Stimulated activated CD8-positive, alpha-beta memory T cell treated with anti-CD3 and anti-CD28 coated beads, Interleukin-12 subunit alpha, Interleukin-12 subunit beta, amount 100 ng/mL, for 24 hours (primary cell): ENCODE results near the gene P2RX2.
A peak's percentile ranks its signal among the peaks of the same experiment; 100 is the strongest.

Experiments
- DNase-seq: peaks from one replicate; pipeline ENCODE4 v3.0.0-alpha.2; 2020; ENCODE audit errors: extremely low read depth

The P2RX2 gene

DNA sequence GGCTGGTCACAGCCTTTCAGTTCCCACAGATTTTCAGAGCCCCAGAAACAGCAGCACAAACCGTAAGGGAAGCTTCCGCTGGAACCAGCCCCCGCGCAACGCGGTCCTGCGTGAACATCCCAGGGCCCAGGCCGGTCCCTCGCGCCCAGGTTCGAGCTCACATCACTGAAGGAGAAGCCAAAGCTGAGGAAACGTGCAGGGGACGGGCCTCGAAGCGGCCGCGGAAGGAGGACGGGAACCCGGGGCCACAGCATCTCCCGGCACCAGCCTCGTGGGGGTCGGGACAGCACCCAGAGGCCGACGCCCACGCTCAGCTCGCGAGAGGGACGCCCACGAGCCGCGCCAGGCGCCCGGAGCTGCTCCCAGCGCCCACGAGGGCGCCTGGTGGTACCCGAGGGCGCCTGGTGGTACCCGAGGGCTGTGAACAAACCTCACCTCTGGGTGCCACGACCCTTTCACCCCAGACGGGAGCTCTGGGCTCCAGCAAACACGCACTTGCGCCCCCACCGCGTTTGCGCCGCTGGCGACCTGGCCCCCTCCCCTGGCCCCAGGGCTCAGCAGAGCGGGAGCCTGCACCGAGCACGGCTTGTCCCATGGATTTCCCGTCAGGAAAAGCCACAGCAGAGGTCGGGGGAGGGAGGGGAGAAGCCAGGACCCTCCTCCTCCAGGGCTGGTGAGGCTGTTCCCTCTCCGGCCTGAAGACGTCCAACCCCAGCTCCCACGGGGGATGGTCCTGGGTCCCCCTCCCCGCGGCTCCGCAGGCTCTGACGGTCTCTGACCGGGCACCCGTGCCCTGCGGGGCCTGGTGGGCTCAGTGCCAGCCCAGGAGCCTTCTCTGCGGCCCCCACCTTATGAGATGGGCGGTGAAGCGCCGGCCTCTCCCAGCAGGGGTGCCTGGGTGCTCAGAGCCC is 15.1 kb upstream of the P2RX2 start:
- no peak for DNase-seq

DNA sequence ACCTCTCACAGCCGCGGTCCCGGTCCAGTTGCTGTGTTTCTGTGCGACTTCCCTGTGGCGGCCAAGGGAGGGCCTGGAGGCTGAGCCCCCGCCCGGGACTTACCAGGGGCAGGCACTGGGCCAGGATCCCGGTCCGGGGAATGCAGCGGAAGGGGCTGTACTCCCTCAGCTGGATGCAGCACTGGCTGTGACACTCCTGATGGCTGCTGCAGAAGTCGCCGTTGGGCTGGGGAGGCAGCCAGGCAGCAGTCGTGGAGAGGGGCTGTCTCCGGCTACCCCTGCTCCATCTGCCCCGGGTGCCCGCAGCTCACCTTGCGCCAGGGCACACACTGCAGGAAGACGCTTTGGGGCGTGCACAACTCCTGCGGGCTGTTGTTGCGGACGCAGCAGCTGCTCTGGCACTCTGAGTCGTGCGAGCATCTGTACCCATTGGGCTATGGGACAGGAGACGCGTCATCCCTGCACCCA is 14.4 kb upstream of the P2RX2 start:
- DNase-seq, result no peak

DNA sequence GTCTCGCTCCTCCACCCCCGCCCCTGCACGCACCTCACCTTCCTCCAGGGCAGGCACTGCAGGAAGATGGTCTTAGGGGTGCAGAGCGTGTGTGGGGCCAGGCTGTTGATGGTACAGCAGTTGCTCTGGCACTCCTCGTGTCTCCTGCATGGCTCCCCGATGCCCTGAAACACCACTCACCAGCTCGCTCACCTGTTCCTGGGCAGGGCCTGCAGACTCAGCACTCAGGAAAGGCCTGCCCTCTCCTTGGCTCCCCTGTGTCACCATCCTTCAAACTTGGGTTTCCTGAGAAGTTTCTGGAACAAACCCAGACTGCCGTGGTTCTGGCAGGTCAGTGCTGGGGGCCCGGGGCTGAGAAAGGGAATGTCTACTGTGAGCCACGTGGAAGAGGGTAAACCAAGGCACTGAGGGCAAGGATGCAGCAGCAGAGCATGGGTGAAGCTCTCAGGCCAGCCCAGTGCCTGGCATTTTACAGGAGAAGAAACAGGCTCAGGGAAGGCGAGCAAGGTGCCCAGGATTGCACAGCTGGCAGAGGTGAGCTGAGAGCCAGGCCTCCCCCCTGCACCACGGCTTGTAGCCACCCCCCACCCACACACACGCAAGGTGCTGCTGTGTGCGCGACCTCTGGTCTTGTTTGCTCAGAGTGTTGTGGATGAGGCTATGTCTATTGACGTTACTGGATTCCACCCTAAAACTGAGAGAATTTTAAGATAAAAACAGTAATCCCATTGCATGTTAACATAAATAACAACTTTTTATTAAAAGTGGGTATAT is 13.7 kb upstream of the P2RX2 start:
- DNase-seq, result no peak

DNA sequence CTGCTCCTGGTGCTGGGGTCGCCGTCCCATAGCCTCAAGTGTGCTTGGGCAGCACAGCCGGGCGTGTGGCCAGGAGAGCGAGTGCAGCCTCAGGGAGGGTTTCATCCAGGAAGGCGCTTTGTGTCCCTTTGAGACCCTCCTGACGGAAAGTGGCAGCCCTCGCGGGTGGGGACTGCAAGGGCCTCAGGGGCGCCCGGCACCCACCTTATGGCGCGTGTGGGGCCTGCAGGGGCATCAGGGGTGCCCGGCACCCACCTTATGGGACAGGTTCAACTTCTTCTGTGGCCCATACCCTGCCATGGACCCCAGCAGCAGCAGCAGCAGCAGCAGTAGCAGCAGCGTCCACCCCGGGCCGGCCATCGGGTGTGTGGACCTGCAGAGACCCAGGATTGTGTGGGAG is 12.7 kb upstream of the P2RX2 start:
- no peak for DNase-seq

DNA sequence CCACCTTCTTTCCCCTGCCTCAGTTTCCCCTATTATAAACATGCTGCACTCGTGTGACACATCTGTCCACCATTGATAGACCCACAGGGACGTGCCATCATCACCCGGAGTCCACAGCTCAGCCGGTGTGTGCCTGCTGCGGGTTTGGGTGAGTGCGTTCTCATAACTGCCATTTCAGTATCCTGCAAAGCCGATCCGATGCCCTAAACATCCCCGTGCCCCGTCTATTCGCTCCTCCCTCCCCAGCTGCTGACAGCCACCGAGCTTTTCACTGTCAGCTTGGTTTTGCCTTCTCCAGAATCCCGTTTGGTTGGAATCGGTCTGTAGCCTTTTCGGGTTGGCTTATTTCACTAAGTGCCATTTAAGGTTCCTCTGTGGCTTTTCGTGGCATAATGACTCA is 12.1 kb upstream of the P2RX2 start:
- no peak for DNase-seq

DNA sequence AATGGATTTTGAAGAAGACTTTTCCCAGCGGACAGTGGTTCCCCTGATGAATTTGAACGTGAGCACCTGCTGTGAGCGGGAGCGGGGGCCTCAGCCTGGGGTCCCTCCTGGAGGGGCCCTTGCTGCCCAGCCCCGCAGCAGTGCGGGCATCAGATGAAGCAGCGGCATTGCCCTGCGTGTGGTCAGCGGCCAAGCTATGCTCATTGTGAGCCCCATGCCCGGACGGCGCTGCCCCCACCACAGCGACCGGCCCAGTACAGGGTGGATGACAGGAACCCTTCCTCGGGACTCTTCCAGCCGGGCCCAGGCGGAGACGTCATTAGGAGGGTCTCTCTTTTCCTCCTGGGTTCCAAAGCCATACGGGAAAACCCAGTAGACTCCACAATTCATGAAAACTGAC is 11.6 kb upstream of the P2RX2 start:
- DNase-seq, result no peak

DNA sequence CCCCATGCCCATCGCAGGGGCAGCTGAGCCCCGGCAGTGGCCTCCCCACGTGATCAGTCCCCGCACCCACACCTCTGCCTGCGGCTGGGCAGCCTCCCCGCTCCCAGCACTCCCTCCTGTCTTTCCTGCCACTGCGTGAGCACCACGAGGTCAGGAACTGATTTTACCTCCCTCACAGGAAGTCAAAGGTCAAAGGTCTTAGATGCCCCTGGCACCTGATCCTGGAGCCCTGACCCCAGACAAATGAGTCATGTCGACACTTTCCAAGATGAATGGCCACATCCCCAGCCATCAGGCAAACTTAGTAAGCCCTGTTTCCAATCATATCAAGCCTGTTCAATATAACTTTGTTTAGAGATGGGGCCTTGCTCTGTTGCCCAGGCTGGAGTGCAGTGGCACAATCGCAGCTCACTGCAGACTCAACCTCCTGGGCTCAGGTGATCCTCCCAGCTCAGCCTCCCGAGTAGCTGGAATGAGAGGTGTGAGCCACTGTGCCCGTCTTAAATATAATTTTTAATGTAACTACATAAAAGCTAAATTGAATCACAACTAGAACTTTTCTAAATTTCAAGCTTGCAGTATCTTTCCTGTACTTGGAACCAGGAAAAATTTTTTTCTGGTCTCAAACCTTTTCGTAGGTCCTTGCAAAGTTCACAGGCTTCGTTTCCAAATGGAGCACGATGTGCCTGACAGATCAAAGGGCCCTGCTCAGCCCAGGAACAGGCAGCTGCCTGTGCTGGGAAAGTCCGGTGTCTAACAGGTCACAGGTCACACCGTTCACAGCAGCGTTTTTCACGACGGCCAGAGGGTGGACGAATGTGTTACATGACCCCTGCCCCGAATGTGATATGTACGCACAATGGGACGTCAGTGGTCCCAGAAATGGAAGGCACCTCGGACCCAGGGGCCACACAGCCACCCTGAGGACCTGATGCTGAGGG is 10.1 kb upstream of the P2RX2 start:
- no peak for DNase-seq

DNA sequence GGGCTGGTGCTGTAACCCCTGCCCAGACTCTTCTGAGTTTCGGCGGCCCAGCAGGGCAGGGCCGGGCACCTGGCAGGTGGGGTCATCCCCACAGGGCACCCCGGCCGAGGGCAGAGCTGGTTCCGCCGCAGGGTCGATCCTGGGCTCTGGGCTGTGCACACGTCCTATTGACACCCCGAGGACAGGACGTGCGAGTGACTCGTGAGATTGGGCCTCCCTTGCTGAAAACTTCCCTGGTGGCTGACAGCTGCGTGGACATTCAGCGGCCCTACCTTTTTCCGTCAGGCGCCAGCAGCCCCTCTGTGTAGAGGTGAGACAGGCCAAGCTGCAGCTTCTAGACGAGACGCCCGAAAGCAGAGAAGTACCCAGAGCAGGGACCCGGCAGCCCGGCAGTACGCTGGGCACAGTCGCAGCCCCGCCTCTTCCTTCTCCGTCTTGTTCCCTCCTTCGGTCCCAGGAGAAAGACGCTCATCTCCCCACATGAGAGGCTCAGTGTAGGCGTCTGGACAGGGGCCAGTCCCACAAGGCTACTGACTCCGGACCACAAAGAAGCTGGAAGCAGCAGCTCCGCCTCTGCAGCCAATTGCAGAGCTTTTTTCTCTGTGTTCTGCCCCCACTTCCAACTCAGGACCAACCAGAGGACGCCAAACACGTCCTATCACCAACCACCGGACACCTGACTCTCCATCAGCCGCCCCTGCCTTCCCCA is 8.4 kb upstream of the P2RX2 start, which contains the start of gene LRCOL1:
TSS of gene LRCOL1 (minus strand) at position 532 of the 709 bp plus-strand sequence. CDS start 4,331 bp downstream, outside the sequence.
- no peak for DNase-seq

DNA sequence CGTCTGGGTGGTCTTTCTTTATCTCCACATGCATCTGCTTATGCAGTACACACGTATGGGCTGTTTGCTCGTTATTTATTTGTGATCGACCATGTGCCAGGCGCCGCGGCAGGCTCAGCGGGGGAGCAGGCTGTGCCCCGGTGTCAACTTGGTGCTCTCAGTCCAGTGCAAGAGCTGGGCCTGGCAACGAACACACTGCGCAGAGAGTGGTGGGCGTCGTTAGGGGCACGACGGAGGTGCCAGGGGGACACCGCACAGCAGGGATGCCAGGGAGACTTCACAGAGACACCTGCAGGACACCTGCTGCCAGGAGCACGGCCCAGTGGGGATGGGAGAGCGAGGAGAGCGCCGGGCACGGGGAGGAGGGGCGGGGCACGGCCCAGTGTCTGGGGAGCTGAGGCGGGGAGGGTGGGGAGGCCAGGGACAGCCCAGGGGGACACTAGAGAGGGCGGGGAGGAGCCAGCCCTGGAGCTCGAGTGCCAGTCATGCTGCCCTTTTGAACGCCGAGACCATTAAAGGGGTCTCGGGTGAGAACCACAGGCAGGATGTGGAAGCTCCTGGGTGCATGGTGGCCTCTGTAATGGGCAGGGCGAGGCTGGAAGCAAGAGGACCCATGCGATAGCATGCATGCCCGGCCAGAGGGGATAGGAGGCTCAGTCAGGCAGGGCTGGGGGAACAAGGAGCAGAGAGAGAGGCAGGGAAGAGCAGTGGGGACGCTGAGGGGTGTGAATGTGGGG is 7.5 kb upstream of the P2RX2 start:
- DNase-seq, result no peak

DNA sequence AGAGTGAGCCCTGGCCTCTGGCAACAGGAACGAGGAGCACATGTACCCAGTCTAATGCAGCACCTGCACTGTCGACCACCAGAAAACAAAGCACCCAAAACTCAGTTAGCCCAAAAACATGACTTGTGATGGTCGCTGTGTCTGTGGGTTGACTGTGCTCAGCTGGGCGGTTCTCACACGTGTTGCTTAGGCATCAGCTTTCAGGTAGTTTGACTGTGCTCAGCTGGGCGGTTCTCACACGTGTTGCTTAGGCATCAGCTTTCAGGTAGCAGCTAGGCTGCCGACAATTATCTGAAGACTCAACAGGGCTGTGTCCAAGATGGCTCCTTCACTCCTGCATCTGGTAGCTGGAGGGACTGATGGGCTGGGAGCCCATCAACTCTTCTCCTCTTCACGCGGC is 7.0 kb upstream of the P2RX2 start:
- DNase-seq, result no peak

DNA sequence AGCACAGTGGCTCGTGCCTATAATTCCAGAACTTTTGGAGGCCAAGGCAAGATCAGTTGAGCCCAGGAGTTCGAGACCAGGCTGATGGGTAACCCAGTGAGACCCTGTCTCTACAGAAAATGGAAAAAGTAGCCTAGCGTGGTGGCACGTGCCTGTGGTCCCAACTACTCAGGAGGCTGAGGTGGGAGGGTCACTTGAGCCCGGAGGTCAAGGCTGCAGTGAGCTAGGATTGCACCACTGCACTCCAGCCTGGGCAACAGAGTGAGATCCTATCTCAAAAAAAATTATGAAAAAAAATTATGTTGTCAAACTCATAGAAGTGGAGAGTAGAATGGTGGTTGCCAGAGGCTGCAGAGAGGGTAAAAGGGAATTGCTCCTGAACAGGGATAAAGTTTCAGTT is 4.5 kb upstream of the P2RX2 start:
- DNase-seq, result no peak

DNA sequence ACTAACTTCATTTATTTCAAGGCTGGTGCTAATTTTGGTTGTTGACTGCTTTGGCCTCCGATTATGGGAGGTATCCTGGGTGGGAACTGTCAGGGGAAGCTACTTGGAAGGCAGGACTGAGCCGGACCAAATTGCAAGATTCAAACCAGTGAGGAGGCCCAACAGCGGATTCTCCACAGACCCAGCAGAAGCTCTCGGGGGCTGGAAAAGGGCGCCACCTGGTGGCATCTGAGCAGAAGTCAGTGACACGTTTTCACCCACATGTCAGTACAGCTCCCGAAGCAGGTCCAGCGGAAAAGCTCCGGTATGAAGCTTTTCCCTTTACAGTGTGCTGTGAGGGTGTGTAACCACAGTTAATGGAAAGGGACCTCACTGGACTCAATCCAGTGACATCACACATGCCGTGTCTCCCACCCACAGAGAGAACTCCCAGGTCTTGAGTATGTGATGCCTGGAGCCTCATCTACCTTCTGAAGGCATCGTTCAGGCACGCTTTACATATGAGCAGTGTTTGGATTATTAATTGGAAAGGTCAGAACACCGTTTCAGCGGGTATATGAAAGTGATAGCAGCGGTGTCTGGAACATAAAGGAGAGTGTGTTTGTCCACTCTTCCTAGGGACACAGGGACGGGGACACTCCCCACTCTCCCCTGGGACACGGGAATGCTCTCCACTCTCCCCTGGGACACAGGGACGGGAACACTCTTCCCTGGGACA is 3.6 kb upstream of the P2RX2 start:
- DNase-seq, result peak; percentile 49

DNA sequence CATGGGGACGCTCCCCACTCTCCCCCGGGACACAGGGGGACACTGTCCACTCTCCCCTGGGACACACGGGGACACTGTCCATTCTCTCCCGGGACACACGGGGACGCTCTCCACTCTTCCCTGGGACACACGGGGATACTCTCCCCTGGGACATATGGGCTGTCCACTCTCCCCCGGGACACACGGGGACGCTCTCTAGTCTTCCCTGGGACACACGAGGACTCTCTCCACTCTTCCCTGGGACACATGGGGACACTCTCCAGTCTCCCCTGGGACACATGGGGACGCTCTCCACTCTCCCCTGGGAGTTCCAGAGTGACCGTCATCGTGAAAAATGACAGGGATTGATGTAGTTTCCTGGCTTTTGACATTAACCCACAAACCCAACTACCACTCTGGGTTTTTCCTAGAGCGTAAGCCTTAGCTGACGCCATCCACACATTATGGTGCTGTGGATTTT is 3.0 kb upstream of the P2RX2 start:
- DNase-seq, result no peak

DNA sequence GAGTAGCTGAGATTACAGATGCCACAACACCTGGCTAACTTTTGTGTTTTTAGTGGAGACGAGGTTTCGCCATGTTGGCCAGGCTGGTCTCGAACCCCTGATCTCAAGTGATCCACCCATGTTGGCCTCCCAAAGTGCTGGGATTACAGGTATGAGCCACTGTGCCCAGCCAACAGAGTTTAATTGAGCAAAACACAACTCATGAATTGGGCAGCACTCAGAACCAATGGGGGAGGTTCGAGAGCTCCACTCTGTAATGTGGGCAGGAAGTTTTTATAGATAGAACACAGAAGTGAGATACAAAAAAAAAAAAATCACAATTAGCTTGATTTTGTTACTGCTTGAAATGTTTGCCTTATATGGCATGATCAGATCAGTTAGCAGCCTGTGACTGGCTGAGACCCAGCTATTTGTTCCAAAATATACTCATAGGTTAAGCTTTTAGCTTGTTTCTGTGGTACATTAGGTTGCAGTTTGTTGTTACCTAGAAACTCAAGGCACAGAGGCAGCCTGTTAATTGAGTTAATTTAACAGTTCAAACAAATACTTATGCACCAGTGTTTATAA is 1.4 kb upstream of the P2RX2 start:
- no peak for DNase-seq

DNA sequence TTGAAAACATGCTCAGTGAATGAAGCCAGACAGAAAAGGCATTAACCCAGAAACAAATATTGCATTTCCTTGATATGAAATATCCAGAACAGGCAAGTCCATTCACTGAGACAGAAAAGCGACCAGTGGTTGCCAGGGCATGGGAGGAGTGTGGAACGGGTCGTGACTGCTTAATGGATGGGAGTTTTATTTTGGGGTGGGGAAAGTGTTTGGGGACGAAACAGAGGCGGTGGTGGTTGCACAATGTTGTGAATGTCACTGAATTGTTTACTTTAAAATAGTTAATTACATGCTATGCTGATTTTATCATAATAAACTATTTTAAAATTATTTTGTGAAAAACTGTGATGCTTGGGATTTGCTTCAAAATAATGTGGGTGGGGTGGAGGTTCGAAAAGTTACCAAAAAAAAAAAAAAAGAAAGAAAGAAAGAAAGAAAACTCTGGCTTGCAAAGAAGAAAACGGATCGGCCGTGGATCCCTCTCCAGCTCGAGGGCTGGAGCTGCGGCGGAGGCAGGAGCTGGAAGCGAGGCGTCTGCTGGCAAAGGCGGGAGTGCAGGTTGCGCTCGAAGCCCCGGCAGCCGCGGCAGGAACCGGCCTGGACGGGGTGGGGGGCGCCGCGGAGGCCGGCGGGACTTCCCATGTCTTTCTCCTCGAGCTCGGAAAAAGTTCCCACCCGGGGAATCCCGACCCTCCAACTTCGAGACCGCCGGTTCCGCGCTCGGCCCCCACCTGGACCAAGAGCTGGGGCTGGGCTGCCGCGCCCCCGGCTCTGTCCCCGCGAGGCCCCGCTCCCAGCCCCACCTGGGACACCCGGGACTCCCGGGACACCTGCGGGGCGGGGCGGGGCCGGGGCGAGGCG is 524 bp upstream of the P2RX2 start:
- DNase-seq, result no peak

DNA sequence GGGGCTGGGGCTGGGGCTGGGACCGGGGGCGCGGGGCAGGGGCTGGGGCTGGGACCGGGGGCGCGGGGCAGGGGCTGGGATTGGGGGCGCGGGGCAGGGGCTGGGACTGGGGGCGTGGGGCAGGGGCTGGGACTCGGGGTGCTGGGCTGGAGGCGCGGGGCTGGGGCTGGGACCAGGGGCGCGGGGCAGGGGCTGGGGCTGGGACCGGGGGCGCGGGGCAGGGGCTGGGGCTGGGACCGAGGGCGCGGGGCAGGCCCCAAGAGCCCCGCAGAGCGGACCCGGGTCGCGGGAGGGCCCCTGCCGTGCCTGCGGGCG is 452 bp downstream of the P2RX2 start:
- no peak for DNase-seq

DNA sequence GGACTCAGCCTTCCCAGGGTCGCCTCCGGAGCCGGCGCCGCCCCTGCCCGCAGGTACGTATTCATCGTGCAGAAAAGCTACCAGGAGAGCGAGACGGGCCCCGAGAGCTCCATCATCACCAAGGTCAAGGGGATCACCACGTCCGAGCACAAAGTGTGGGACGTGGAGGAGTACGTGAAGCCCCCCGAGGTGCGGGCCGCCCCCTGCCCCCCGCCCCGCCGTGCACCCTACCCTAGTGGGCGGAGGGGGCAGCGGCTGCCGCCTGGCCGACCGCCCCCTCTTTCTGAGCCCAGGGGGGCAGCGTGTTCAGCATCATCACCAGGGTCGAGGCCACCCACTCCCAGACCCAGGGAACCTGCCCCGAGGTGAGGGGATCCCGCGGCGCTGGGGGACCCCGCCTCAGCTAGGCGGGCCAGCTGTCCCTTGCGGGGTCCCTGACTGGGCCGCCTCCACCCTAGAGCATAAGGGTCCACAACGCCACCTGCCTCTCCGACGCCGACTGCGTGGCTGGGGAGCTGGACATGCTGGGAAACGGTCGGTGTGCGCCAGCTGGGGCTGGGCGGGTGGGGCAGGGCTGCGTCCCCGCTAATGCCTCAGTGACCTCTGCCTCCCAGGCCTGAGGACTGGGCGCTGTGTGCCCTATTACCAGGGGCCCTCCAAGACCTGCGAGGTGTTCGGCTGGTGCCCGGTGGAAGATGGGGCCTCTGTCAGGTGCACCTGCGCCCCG is 973 bp downstream of the P2RX2 start:
- no peak for DNase-seq
